ENCODE results near the gene LPIN1.

DNA sequence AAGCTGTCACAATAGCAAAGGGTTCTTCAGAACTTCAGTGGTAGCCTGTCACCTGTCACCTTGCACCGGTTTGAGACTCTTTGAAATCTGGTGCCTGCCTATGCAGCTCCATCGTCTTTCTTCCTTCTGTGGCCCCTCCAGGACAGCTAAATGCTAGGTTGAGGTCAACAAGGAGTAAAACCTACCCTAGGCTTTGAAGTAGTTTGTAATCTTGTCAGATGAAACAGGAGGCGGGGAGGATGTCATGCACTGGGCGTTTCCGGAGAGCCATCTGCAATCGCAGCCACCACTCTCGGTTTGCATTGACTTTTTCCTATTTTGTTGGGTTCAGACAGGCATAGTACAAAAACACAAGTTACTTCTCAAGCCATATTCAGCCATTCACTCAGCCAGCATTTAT is 116.7 kb downstream of the LPIN1 start:
- TF ChIP-seq GATA2 (IDR thresholded peaks at IDR 0.05; ENCODE audit: low read depth, low read length) (no peak), GATA3 (IDR thresholded peaks at IDR 0.05; ENCODE audit: low read depth, low read length) (no peak)

All from SH-SY5Y (cell line).